Common myeloid progenitor, CD34-positive (primary cell): ENCODE results near the gene ATP5ME.

Source experiments
- CTCF ChIA-PET: fragments of 350-600 bp; sonication (Branson Sonifier 250); formaldehyde crosslinking; loops from one replicate; lab custom pipeline; 2021; ENCODE audit warnings: antibody characterized with exemption; lab: Charles Lee
- POLR2A ChIA-PET: fragments of 350-600 bp; sonication (Branson Sonifier 250); formaldehyde crosslinking; loops from one replicate; lab custom pipeline; 2021; ENCODE audit warnings: antibody characterized with exemption; lab: Charles Lee
- DNase-seq, 3 donors: peaks; one replicate each; pipeline versions ENCODE4 v3.0.0 to v3.0.0-alpha.2; 2013
- H3K27ac ChIP-seq, 2 experiments: 1 replicate in 1 of 2; 2 replicates in 1 of 2; pipeline ENCODE4 v1.7.0; 2013; ENCODE audit warnings: inconsistent platforms in 2 of 2, low read length in 2 of 2, mild to moderate bottlenecking in 2 of 2, low read depth in 1 of 2, moderate library complexity in 1 of 2; ENCODE audit not compliant: severe bottlenecking in 2 of 2, insufficient read depth in 1 of 2, poor library complexity in 1 of 2
- H3K27me3 ChIP-seq, 5 experiments: replicated peaks in 2 of 5; 1 replicate in 3 of 5; 2 replicates in 2 of 5; pipeline versions ENCODE4 v1.6.1 to v1.7.0; 2013; ENCODE audit warnings: low read length in 4 of 5, mild to moderate bottlenecking in 2 of 5, moderate library complexity in 2 of 5, inconsistent platforms in 1 of 5; ENCODE audit not compliant: insufficient read depth in 5 of 5, control insufficient read depth in 4 of 5
- H3K36me3 ChIP-seq, 4 experiments: 1 replicate in 2 of 4; 2 replicates in 2 of 4; pipeline versions ENCODE4 v1.6.1 to v1.7.0; 2013; ENCODE audit warnings: low read length in 3 of 4, control low read depth in 1 of 4, mild to moderate bottlenecking in 1 of 4; ENCODE audit not compliant: control insufficient read depth in 4 of 4, insufficient read depth in 4 of 4
- H3K4me1 ChIP-seq, 4 experiments: 1 replicate in 3 of 4; 2 replicates in 1 of 4; pipeline versions ENCODE4 v1.6.1 to v1.7.1; 2013; ENCODE audit warnings: low read length in 3 of 4, mild to moderate bottlenecking in 3 of 4, control low read depth in 1 of 4, inconsistent platforms in 1 of 4, moderate library complexity in 1 of 4; ENCODE audit not compliant: control insufficient read depth in 4 of 4, insufficient read depth in 4 of 4; ENCODE audit errors: control extremely low read depth in 1 of 4
- H3K4me3 ChIP-seq, 7 experiments: 1 replicate in 4 of 7; 2 replicates in 3 of 7; pipeline versions ENCODE4 v1.5.1 to v1.7.0; 2013; ENCODE audit warnings: mild to moderate bottlenecking in 7 of 7, low read length in 6 of 7, moderate library complexity in 6 of 7, inconsistent platforms in 2 of 7, low read depth in 2 of 7, control low read depth in 1 of 7; ENCODE audit not compliant: insufficient read depth in 4 of 7, control insufficient read depth in 1 of 7; ENCODE audit errors: extremely low read depth in 1 of 7
- H3K9me3 ChIP-seq, 5 experiments: 1 replicate in 4 of 5; 2 replicates in 1 of 5; pipeline versions ENCODE4 v1.6.1 to v1.7.1; 2013; ENCODE audit warnings: low read length in 4 of 5, mild to moderate bottlenecking in 2 of 5, inconsistent platforms in 1 of 5, low read depth in 1 of 5, moderate library complexity in 1 of 5; ENCODE audit not compliant: control insufficient read depth in 4 of 5, insufficient read depth in 2 of 5; ENCODE audit errors: control extremely low read depth in 1 of 5
- WGBS: methylation state at CpG from one replicate; pipeline ENCODE4 v1.1.5; 2013; ENCODE audit not compliant: insufficient coverage; 5-methylcytosine and 5-hydroxymethylcytosine counted together

ATP5ME gene

GRCh38 chr4:705278-706082 lies 31.4 kb upstream of the ATP5ME start, which contains the start of gene PCGF3:
TSS of gene PCGF3 (plus strand) at chr4:705832. CDS start at chr4:733681, 27,849 bp downstream.
- no peaks in the 10 kb centered on the region for H3K27me3 ChIP-seq
- CTCF ChIA-PET, result no interaction called here
- H3K4me3 ChIP-seq, result peak within 1 kb of the TSS; percentile 73 to 91 (median 86)
- WGBS, result 3% methylated on average over 63 of the region's 82 CpGs
- POLR2A ChIA-PET, result no interaction called here
- peaks cover 4 to 10% (median 7%) of the 10 kb centered on the region in 4 experiments for H3K36me3 ChIP-seq
- H3K27ac ChIP-seq, result peak within 1 kb of the TSS; percentile 92 to 97
- H3K4me1 ChIP-seq, result peaks cover 2 to 26% (median 11%) of the 10 kb centered on the region in 4 experiments
- peak; percentile 91 to 95 (median 95) for DNase-seq
- no peaks in the 10 kb centered on the region for H3K9me3 ChIP-seq

GRCh38 chr4:704971-705277 lies 30.8 kb upstream of the ATP5ME start:
- peak overlapping the region in 5 of 7 experiments; percentile 11 to 89 (median 75) for H3K4me3 ChIP-seq
- 100% methylated on average over 1 of the region's 1 CpG for WGBS
- ChIA-PET CTCF (no interaction called here), POLR2A (no interaction called here)
- H3K36me3 ChIP-seq, result peaks cover 0 to 5% (median 4%) of the 10 kb centered on the region in 4 experiments
- DNase-seq, result no peak
- H3K27ac ChIP-seq, result no peak overlapping the region
- peaks cover 2 to 26% (median 12%) of the 10 kb centered on the region in 4 experiments for H3K4me1 ChIP-seq
- no peaks in the 10 kb centered on the region for H3K9me3 ChIP-seq
- H3K27me3 ChIP-seq, result no peaks in the 10 kb centered on the region

- Histone ChIP-seq H3K4me3 (no peak overlapping the region), H3K9me3 (no peaks in the 10 kb centered on the region), H3K27me3 (no peaks in the 10 kb centered on the region), H3K4me1 (peaks cover 1 to 32% (median 18%) of the 10 kb centered on the region in 4 experiments), H3K27ac (no peak overlapping the region), H3K36me3 (peaks cover 0 to 3% (median under 1%) of the 10 kb centered on the region in 4 experiments)
- WGBS, result 96% methylated on average over 44 of the region's 46 CpGs
- ChIA-PET POLR2A (no interaction called here), CTCF (interaction anchor here (1.4 kb wide), 1 partner anchor 17 kb away, joined by 4 read pairs; no protein-coding TSS in a partner anchor)
- no peak for DNase-seq
Measured at GRCh38 chr4:704198-704891, 30.3 kb upstream of the ATP5ME start.

GRCh38 chr4:703336-704197 lies 29.5 kb upstream of the ATP5ME start:
- peaks cover 0 to 31% (median 23%) of the 10 kb centered on the region in 4 experiments for H3K4me1 ChIP-seq
- H3K27me3 ChIP-seq, result no peaks in the 10 kb centered on the region
- CTCF ChIA-PET, result interaction anchor here (1.4 kb wide), 1 partner anchor 16 kb away, joined by 4 read pairs; no protein-coding TSS in a partner anchor
- no peak overlapping the region for H3K4me3 ChIP-seq
- no peaks in the 10 kb centered on the region for H3K9me3 ChIP-seq
- no peak for DNase-seq
- H3K36me3 ChIP-seq, result peaks cover 0 to 3% (median 0%) of the 10 kb centered on the region in 4 experiments
- no peak overlapping the region for H3K27ac ChIP-seq
- WGBS, result 95% methylated on average over 6 of the region's 10 CpGs
- POLR2A ChIA-PET, result no interaction called here

GRCh38 chr4:702618-703048 lies 28.6 kb upstream of the ATP5ME start:
- ChIA-PET CTCF (interaction anchor here (1.0 to 1.4 kb wide), 2 partner anchors 13 to 16 kb away, joined by 4 to 5 read pairs; no protein-coding TSS in a partner anchor), POLR2A (no interaction called here)
- H3K36me3 ChIP-seq, result no peaks in the 10 kb centered on the region

GRCh38 chr4:700587-701264 lies 26.6 kb upstream of the ATP5ME start:
- Histone ChIP-seq H3K4me1 (peaks cover 0 to 19% (median 12%) of the 10 kb centered on the region in 4 experiments), H3K4me3 (no peak overlapping the region), H3K27me3 (no peaks in the 10 kb centered on the region), H3K9me3 (no peaks in the 10 kb centered on the region), H3K36me3 (no peaks in the 10 kb centered on the region), H3K27ac (no peak overlapping the region)
- DNase-seq, result no peak
- WGBS, result 95% methylated on average over 16 of the region's 16 CpGs
- ChIA-PET POLR2A (no interaction called here), CTCF (interaction anchor here (1.0 to 3.4 kb wide), 3 partner anchors 10 to 16 kb away, joined by 3 to 11 read pairs (median 6); no protein-coding TSS in a partner anchor)

More at GRCh38 chr4:702618-703048, 28.6 kb upstream of the ATP5ME start:
- Histone ChIP-seq H3K4me3 (no peak overlapping the region), H3K4me1 (peaks cover 0 to 26% (median 22%) of the 10 kb centered on the region in 4 experiments), H3K27me3 (no peaks in the 10 kb centered on the region), H3K9me3 (no peaks in the 10 kb centered on the region), H3K27ac (no peak overlapping the region)
- DNase-seq, result no peak
- WGBS, result 100% methylated on average over 4 of the region's 7 CpGs
